Esophagus squamous epithelium (tissue), 5 donors: ENCODE results near the gene HOXA11. TPM values are rescaled to one million over a fixed set of nuclear protein-coding genes. Genes with fewer than 3 reads are reported as not detected.
A peak's percentile ranks its signal among the peaks of the same experiment; 100 is the strongest.

Experiments used
- DNase-seq: peaks from one replicate; lab custom pipeline; 2025; lab: John Stamatoyannopoulos, UW
- H3K27ac ChIP-seq, 4 donors: fragments of 200-600 bp; sonication (generic); one replicate each; pipeline ENCODE4 v1.5.1; 2016 to 2019; ENCODE audit warnings: mild to moderate bottlenecking in 1 of 4
- H3K27me3 ChIP-seq, 4 donors: fragments of 200-600 bp; sonication (generic); 1 replicate in 3 of 4; 2 replicates in 1 of 4; pipeline versions ENCODE4 v1.5.1 to v1.6.0; 2017 to 2021; ENCODE audit warnings: antibody characterized with exemption in 1 of 4
- H3K36me3 ChIP-seq, 3 donors: fragments of 200-600 bp; sonication (generic); one replicate each; pipeline ENCODE4 v1.5.1; 2016 to 2019
- H3K4me1 ChIP-seq, 3 donors: fragments of 200-600 bp; sonication (generic); one replicate each; pipeline ENCODE4 v1.5.1; 2017 to 2019
- H3K4me3 ChIP-seq, 4 donors: fragments of 200-600 bp; sonication (generic); 1 replicate in 3 of 4; 2 replicates in 1 of 4; pipeline ENCODE4 v1.5.1; 2016 to 2019; ENCODE audit warnings: mild to moderate bottlenecking in 2 of 4, moderate library complexity in 1 of 4
- H3K9me3 ChIP-seq, 3 donors: fragments of 200-600 bp; sonication (generic); one replicate each; pipeline ENCODE4 v1.5.1; 2016 to 2019
- CTCF ChIP-seq, 6 experiments: fragments of 450-650 bp in 4 of 6; fragments of 200-600 bp in 2 of 6; sonication (generic) in 2 of 6; IDR thresholded peaks; one replicate each; pipeline ENCODE4 v1.5.1; 2016 to 2019; ENCODE audit warnings: antibody characterized with exemption in 6 of 6, mild to moderate bottlenecking in 4 of 6, moderate library complexity in 4 of 6
- POLR2A ChIP-seq, 4 donors: fragments of 450-650 bp; IDR thresholded peaks; one replicate each; pipeline ENCODE4 v1.6.1; 2017; ENCODE audit warnings: antibody characterized with exemption in 4 of 4, mild to moderate bottlenecking in 4 of 4, moderate library complexity in 3 of 4
- WGBS, 2 donors: methylation state at CpG; one replicate each; pipeline ENCODE4 v1.1.5; 2018; 5-methylcytosine and 5-hydroxymethylcytosine counted together
- intact Hi-C: fragments of 100-400 bp; cut with DNase I; formaldehyde crosslinking; loops from one replicate; pipeline ENCODE4 v1.15.0; 2022
- total RNA-seq, 4 donors: library from RNA; depleted of rRNA; stranded (reverse); fragments of >200 nt; gene quantifications; one replicate each; pipeline ENCODE4 v1.1.0, GENCODE V29; 2016
- donor health status: DM: yes; HTN: yes; CAD: no.

Gene HOXA11
- total RNA-seq, 4 donors from 2014 or later, result not detected

GRCh38 chr7:27199849-27200760, 15.1 kb upstream of the HOXA11 start, which contains the start of gene HOXA13:
TSS of gene HOXA13 (minus strand) at chr7:27200091. CDS start at chr7:27200077, 14 bp downstream.
- H3K27me3 ChIP-seq, result peaks cover 50 to 100% (median 72%) of the 10 kb centered on the region in 4 donors
- H3K4me3 ChIP-seq, result peak within 1 kb of the TSS; percentile 22 to 62 (median 36)
- no peak for TF ChIP-seq POLR2A (IDR thresholded peaks at IDR 0.05)
- no peak for TF ChIP-seq CTCF (IDR thresholded peaks at IDR 0.05)
- intact Hi-C loops, result loop anchor here (10.0 kb wide), 1 partner anchor 815 kb away; no protein-coding TSS in a partner anchor
- H3K9me3 ChIP-seq, result no peaks in the 10 kb centered on the region
- no peak for DNase-seq
- 5 to 12% methylated on average over 11 to 18 of the region's 99 CpGs for WGBS, 2 donors
- no peak within 1 kb of the TSS for H3K27ac ChIP-seq
- H3K36me3 ChIP-seq, result no peaks in the 10 kb centered on the region
- peaks cover 26 to 56% (median 34%) of the 10 kb centered on the region in 3 donors for H3K4me1 ChIP-seq

GRCh38 chr7:27198871-27199801, 14.1 kb upstream of the HOXA11 start:
- Histone ChIP-seq H3K36me3 (no peaks in the 10 kb centered on the region), H3K9me3 (no peaks in the 10 kb centered on the region), H3K4me3 (peak overlapping the region in 2 of 4 donors; percentile 44 to 62), H3K27ac (no peak overlapping the region), H3K4me1 (peaks cover 20 to 49% (median 34%) of the 10 kb centered on the region in 3 donors), H3K27me3 (peaks cover 48 to 100% (median 71%) of the 10 kb centered on the region in 4 donors)
- no peak for DNase-seq
- intact Hi-C loops, result loop anchor here (10.0 kb wide), 1 partner anchor 816 kb away; no protein-coding TSS in a partner anchor
- 4 to 19% methylated on average over 2 to 14 of the region's 93 CpGs for WGBS, 2 donors
- TF ChIP-seq POLR2A (IDR thresholded peaks at IDR 0.05), result no peak
- no peak for TF ChIP-seq CTCF (IDR thresholded peaks at IDR 0.05)

GRCh38 chr7:27198138-27198841, 13.3 kb upstream of the HOXA11 start:
- no peak overlapping the region for H3K4me3 ChIP-seq
- H3K4me1 ChIP-seq, result peaks cover 21 to 54% (median 35%) of the 10 kb centered on the region in 3 donors
- H3K36me3 ChIP-seq, result no peaks in the 10 kb centered on the region
- WGBS, 2 donors, result 20% methylated on average over 14 to 25 of the region's 29 CpGs
- no peaks in the 10 kb centered on the region for H3K9me3 ChIP-seq
- peaks cover 42 to 100% (median 72%) of the 10 kb centered on the region in 4 donors for H3K27me3 ChIP-seq
- intact Hi-C loops, result loop anchor here (10.0 kb wide), 1 partner anchor 817 kb away; no protein-coding TSS in a partner anchor
- TF ChIP-seq CTCF (IDR thresholded peaks at IDR 0.05) (no peak), POLR2A (IDR thresholded peaks at IDR 0.05) (no peak)
- DNase-seq, result no peak
- H3K27ac ChIP-seq, result no peak overlapping the region

GRCh38 chr7:27197137-27198042, 12.4 kb upstream of the HOXA11 start:
- 32 to 40% methylated on average over 18 of the region's 18 CpGs for WGBS, 2 donors
- DNase-seq, result no peak
- H3K27ac ChIP-seq, result no peak overlapping the region
- no peak for TF ChIP-seq POLR2A (IDR thresholded peaks at IDR 0.05)
- no peak for TF ChIP-seq CTCF (IDR thresholded peaks at IDR 0.05)
- H3K9me3 ChIP-seq, result no peaks in the 10 kb centered on the region
- peaks cover 42 to 100% (median 70%) of the 10 kb centered on the region in 4 donors for H3K27me3 ChIP-seq
- peaks cover 27 to 62% (median 43%) of the 10 kb centered on the region in 3 donors for H3K4me1 ChIP-seq
- intact Hi-C loops, result loop anchor here (10.0 kb wide), 1 partner anchor 817 kb away; no protein-coding TSS in a partner anchor
- H3K36me3 ChIP-seq, result no peaks in the 10 kb centered on the region
- H3K4me3 ChIP-seq, result no peak overlapping the region
